ENCODE data around the gene CSNK1G3.

DNA sequence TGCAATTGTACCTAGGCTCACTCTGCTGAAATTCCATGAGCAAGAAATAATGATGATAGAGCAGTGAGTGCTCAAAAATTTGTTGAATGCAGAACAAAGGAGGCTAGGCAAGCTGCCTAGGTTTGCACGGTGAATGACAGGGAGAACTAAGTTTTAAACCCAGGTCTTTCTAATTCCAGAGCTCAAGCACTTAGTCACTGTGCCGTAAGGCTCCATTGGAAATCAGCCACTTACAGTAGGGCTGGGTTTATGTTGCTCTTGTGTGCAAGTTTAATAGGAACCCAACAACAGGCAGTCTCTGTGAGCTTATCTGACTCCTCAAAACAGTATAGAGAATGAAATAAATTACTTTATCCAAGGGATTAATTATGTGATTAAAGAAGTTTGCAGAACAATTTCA, 147.0 kb downstream of the CSNK1G3 start:
- no peak for TF ChIP-seq POLR2A (IDR thresholded peaks at IDR 0.05; ENCODE audit: low read length)
- no peak for TF ChIP-seq GATA1 (IDR thresholded peaks at IDR 0.05; ENCODE audit: low read depth, low read length)
